Omental fat pad (tissue), 4 donors: ENCODE measurements around the gene ATXN1L. TPM values are rescaled to one million over a fixed set of nuclear protein-coding genes. Genes with fewer than 3 reads are reported as not detected.
A peak's percentile ranks its signal among the peaks of the same experiment; 100 is the strongest.

Source experiments
- ATAC-seq: fragments of 150-250 bp; one replicate; pipeline ENCODE4 v1.9.1; 2016; ENCODE audit warnings: mild to moderate bottlenecking, moderate library complexity; ENCODE audit not compliant: low FRiP score
- DNase-seq: peaks from one replicate; pipeline ENCODE4 v3.0.0-alpha.2; 2019; ENCODE audit warnings: low spot score
- CTCF ChIP-seq, 3 donors: fragments of 450-650 bp; IDR thresholded peaks; one replicate each; pipeline ENCODE4 v1.5.1; 2016 to 2017; ENCODE audit warnings: antibody characterized with exemption in 3 of 3, mild to moderate bottlenecking in 3 of 3, moderate library complexity in 2 of 3
- total RNA-seq, 4 donors: library from RNA; depleted of rRNA; stranded (reverse); fragments of >200 nt; gene quantifications; one replicate each; pipeline ENCODE4 v1.1.0, GENCODE V29; 2016

The ATXN1L gene
- total RNA-seq, 4 donors from 2014 or later: 30.6 to 43.1 (median 37.0) TPM

GRCh38 chr16:71883168-71883848 is 37.5 kb downstream of the ATXN1L start:
- ATAC-seq (peak; percentile 65), DNase-seq (no peak)
- TF ChIP-seq CTCF (IDR thresholded peaks at IDR 0.05): no peak

- no peak for TF ChIP-seq CTCF (IDR thresholded peaks at IDR 0.05)
- DNase-seq (peak; percentile 54), ATAC-seq (peak; percentile 92)
These were observed 38.3 kb downstream of the ATXN1L start, which contains the start of gene ZNF821 for GRCh38 chr16:71883849-71884638. Gene ZNF821, minus strand, starts transcription at chr16:71884182. Its CDS starts 4,236 bp downstream, at chr16:71879946.

GRCh38 chr16:71885261-71885650 is 39.5 kb downstream of the ATXN1L start:
- ATAC-seq (no peak), DNase-seq (no peak)
- TF ChIP-seq CTCF (IDR thresholded peaks at IDR 0.05): no peak

- DNase-seq (no peak), ATAC-seq (no peak)
- no peak for TF ChIP-seq CTCF (IDR thresholded peaks at IDR 0.05)
These were observed 43.4 kb downstream of the ATXN1L start for GRCh38 chr16:71889147-71889546.

- TF ChIP-seq CTCF (IDR thresholded peaks at IDR 0.05): no peak
- ATAC-seq (no peak), DNase-seq (no peak)
These were observed 48.1 kb downstream of the ATXN1L start for GRCh38 chr16:71893888-71894228.

- no peak for TF ChIP-seq CTCF (IDR thresholded peaks at IDR 0.05)
- peak; percentile 28 for DNase-seq
- ATAC-seq: no peak
These were observed 48.6 kb downstream of the ATXN1L start for GRCh38 chr16:71894229-71894920.
